ENCODE data around the gene CPAMD8. TPM values are rescaled to one million over a fixed set of nuclear protein-coding genes. Genes with fewer than 3 reads are reported as not detected.

CPAMD8 gene
- total and polyA plus RNA-seq, 9 of the 15 experiments (the other 6 are each of a cell fraction or from before 2014, with no cell fraction given), result 0.20 to 2.1 (median 1.3) TPM

DNA sequence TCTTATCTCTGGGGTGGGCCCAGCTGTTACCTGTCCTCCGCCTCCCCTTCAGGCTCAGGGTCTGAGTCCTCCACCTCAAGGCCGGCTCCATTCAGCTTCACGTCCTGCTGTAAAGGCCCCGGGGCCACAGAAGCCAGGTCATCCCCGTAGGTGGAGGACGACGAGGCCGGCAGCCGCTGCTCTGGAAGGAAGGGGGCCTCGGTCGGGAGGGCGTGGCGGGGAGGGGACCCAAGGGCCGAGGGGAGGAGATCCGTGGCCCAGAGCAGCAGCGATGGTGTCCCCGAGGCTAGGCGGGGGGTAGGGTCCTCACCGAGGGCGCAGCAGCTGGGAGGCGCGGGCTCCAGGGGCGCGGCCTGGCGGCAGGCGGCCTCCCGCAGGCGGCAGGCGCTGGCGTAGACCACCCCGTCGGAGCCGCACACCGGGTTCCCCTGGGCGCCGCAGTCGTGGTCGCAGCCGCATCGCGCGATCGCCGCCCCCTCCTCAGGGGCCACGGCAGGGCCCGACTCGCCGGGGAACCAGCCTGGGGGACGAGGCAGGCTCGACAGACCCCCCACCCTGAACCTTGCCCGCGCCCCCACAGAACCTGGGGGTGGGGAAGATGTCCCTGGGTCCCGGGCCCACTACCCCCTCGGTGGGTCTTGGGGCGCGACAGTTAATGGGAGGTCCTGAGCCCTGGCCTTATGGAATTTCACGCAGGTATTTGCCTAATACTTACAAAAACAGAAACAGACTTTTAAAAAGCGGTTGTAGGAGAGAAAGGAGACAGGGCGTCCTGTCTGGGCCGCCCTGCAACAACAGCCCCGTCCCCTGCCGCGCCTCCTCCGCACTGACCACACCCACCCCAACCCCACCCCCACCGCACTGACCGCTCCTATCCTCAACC lies 130.2 kb downstream of the CPAMD8 start (continued):
- TF ChIP-seq ZNF408 (CRISPR knock-in tag; IDR thresholded peaks at IDR 0.05; ENCODE audit: low read depth) (no peak), EWSR1 (IDR thresholded peaks at IDR 0.05; ENCODE audit: borderline replicate concordance, low read depth, partially characterized antibody) (no peak), PML (IDR thresholded peaks at IDR 0.05; ENCODE audit: low read length) (peak; percentile 23; the same call in 1 of the 2 replicates), MCM7 (IDR thresholded peaks at IDR 0.05) (no peak), ATF7 (IDR thresholded peaks at IDR 0.05) (0 out of 2 replicates have a peak, but pooled peaks have one; percentile 28), ZNF239 (CRISPR knock-in tag; IDR thresholded peaks at IDR 0.05) (no peak), MECOM (CRISPR knock-in tag; IDR thresholded peaks at IDR 0.05) (no peak), CHD1 (IDR thresholded peaks at IDR 0.05; ENCODE audit: low read length) (peak; percentile 83), POLR2AphosphoS5 (IDR thresholded peaks at IDR 0.05; ENCODE audit: control insufficient read depth, insufficient read depth, low read depth, low read length) (peak; percentile 39), ILF3 (IDR thresholded peaks at IDR 0.05; ENCODE audit: borderline replicate concordance) (peak; percentile 69; the same call in 1 of the 2 replicates), IFI16 (CRISPR knock-in tag; IDR thresholded peaks at IDR 0.05) (no peak)
- TF ChIP-seq, protein P1, sequence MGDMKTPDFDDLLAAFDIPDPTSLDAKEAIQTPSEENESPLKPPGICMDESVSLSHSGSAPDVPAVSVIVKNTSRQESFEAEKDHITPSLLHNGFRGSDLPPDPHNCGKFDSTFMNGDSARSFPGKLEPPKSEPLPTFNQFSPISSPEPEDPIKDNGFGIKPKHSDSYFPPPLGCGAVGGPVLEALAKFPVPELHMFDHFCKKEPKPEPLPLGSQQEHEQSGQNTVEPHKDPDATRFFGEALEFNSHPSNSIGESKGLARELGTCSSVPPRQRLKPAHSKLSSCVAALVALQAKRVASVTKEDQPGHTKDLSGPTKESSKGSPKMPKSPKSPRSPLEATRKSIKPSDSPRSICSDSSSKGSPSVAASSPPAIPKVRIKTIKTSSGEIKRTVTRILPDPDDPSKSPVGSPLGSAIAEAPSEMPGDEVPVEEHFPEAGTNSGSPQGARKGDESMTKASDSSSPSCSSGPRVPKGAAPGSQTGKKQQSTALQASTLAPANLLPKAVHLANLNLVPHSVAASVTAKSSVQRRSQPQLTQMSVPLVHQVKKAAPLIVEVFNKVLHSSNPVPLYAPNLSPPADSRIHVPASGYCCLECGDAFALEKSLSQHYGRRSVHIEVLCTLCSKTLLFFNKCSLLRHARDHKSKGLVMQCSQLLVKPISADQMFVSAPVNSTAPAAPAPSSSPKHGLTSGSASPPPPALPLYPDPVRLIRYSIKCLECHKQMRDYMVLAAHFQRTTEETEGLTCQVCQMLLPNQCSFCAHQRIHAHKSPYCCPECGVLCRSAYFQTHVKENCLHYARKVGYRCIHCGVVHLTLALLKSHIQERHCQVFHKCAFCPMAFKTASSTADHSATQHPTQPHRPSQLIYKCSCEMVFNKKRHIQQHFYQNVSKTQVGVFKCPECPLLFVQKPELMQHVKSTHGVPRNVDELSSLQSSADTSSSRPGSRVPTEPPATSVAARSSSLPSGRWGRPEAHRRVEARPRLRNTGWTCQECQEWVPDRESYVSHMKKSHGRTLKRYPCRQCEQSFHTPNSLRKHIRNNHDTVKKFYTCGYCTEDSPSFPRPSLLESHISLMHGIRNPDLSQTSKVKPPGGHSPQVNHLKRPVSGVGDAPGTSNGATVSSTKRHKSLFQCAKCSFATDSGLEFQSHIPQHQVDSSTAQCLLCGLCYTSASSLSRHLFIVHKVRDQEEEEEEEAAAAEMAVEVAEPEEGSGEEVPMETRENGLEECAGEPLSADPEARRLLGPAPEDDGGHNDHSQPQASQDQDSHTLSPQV (IDR thresholded peaks at IDR 0.05), result no peak; the same call in 1 of the 2 replicates
- TF ChIP-seq, protein P2, sequence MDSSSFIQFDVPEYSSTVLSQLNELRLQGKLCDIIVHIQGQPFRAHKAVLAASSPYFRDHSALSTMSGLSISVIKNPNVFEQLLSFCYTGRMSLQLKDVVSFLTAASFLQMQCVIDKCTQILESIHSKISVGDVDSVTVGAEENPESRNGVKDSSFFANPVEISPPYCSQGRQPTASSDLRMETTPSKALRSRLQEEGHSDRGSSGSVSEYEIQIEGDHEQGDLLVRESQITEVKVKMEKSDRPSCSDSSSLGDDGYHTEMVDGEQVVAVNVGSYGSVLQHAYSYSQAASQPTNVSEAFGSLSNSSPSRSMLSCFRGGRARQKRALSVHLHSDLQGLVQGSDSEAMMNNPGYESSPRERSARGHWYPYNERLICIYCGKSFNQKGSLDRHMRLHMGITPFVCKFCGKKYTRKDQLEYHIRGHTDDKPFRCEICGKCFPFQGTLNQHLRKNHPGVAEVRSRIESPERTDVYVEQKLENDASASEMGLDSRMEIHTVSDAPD (CRISPR knock-in tag; IDR thresholded peaks at IDR 0.05), result no peak
- TF ChIP-seq, protein P3, sequence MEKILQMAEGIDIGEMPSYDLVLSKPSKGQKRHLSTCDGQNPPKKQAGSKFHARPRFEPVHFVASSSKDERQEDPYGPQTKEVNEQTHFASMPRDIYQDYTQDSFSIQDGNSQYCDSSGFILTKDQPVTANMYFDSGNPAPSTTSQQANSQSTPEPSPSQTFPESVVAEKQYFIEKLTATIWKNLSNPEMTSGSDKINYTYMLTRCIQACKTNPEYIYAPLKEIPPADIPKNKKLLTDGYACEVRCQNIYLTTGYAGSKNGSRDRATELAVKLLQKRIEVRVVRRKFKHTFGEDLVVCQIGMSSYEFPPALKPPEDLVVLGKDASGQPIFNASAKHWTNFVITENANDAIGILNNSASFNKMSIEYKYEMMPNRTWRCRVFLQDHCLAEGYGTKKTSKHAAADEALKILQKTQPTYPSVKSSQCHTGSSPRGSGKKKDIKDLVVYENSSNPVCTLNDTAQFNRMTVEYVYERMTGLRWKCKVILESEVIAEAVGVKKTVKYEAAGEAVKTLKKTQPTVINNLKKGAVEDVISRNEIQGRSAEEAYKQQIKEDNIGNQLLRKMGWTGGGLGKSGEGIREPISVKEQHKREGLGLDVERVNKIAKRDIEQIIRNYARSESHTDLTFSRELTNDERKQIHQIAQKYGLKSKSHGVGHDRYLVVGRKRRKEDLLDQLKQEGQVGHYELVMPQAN (IDR thresholded peaks at IDR 0.05; ENCODE audit: borderline replicate concordance), result no peak
- TF ChIP-seq, protein P4, sequence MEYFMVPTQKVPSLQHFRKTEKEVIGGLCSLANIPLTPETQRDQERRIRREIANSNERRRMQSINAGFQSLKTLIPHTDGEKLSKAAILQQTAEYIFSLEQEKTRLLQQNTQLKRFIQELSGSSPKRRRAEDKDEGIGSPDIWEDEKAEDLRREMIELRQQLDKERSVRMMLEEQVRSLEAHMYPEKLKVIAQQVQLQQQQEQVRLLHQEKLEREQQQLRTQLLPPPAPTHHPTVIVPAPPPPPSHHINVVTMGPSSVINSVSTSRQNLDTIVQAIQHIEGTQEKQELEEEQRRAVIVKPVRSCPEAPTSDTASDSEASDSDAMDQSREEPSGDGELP (CRISPR knock-in tag; IDR thresholded peaks at IDR 0.05; ENCODE audit: borderline replicate concordance), result peak; percentile 94
- TF ChIP-seq, protein P5, sequence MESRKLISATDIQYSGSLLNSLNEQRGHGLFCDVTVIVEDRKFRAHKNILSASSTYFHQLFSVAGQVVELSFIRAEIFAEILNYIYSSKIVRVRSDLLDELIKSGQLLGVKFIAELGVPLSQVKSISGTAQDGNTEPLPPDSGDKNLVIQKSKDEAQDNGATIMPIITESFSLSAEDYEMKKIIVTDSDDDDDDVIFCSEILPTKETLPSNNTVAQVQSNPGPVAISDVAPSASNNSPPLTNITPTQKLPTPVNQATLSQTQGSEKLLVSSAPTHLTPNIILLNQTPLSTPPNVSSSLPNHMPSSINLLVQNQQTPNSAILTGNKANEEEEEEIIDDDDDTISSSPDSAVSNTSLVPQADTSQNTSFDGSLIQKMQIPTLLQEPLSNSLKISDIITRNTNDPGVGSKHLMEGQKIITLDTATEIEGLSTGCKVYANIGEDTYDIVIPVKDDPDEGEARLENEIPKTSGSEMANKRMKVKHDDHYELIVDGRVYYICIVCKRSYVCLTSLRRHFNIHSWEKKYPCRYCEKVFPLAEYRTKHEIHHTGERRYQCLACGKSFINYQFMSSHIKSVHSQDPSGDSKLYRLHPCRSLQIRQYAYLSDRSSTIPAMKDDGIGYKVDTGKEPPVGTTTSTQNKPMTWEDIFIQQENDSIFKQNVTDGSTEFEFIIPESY (CRISPR knock-in tag; IDR thresholded peaks at IDR 0.05), result no peak
